ENCODE data around the gene ECM1.

Gene ECM1

GRCh38 chr1:150552128-150552910 lies 44.4 kb downstream of the ECM1 start:
- Histone ChIP-seq H3K36me3 (ENCODE audit: low read depth) (peaks cover 8% of the 10 kb centered on the region; the same call in 1 of the 2 replicates), H3K4me1 (ENCODE audit: insufficient read depth, poor library complexity, severe bottlenecking) (peaks cover 19% of the 10 kb centered on the region), H3K27me3 (ENCODE audit: insufficient read depth, poor library complexity, severe bottlenecking) (no peaks in the 10 kb centered on the region), H3K27ac (ENCODE audit: poor library complexity, severe bottlenecking) (peak overlapping the region; percentile 70), H3K4me3 (ENCODE audit: severe bottlenecking) (no peak overlapping the region), H3K9me3 (ENCODE audit: severe bottlenecking) (no peaks in the 10 kb centered on the region)
- TF ChIP-seq CTCF (IDR thresholded peaks at IDR 0.05; ENCODE audit: poor library complexity, severe bottlenecking): peak; percentile 10
- DNase-seq (ENCODE audit: low spot score) (peak; percentile 90), ATAC-seq (ENCODE audit: low read depth) (peak; percentile 75)

GRCh38 chr1:150552911-150553289 lies 45.0 kb downstream of the ECM1 start:
- ATAC-seq (ENCODE audit: low read depth) (no peak), DNase-seq (ENCODE audit: low spot score) (no peak)
- Histone ChIP-seq H3K4me3 (ENCODE audit: severe bottlenecking) (no peak overlapping the region), H3K4me1 (ENCODE audit: insufficient read depth, poor library complexity, severe bottlenecking) (peaks cover 19% of the 10 kb centered on the region), H3K9me3 (ENCODE audit: severe bottlenecking) (no peaks in the 10 kb centered on the region), H3K36me3 (ENCODE audit: low read depth) (peaks cover 8% of the 10 kb centered on the region; the same call in 1 of the 2 replicates), H3K27ac (ENCODE audit: poor library complexity, severe bottlenecking) (peak overlapping the region; percentile 70), H3K27me3 (ENCODE audit: insufficient read depth, poor library complexity, severe bottlenecking) (no peaks in the 10 kb centered on the region)
- TF ChIP-seq CTCF (IDR thresholded peaks at IDR 0.05; ENCODE audit: poor library complexity, severe bottlenecking): no peak

GRCh38 chr1:150553392-150554085 lies 45.6 kb downstream of the ECM1 start:
- H3K4me3 ChIP-seq (ENCODE audit: severe bottlenecking): no peak overlapping the region
- no peaks in the 10 kb centered on the region for H3K9me3 ChIP-seq (ENCODE audit: severe bottlenecking)
- peaks cover 8% of the 10 kb centered on the region; the same call in 1 of the 2 replicates for H3K36me3 ChIP-seq (ENCODE audit: low read depth)
- no peak for TF ChIP-seq CTCF (IDR thresholded peaks at IDR 0.05; ENCODE audit: poor library complexity, severe bottlenecking)
- H3K4me1 ChIP-seq (ENCODE audit: insufficient read depth, poor library complexity, severe bottlenecking): peaks cover 19% of the 10 kb centered on the region
- no peaks in the 10 kb centered on the region for H3K27me3 ChIP-seq (ENCODE audit: insufficient read depth, poor library complexity, severe bottlenecking)
- peak overlapping the region; percentile 70 for H3K27ac ChIP-seq (ENCODE audit: poor library complexity, severe bottlenecking)
- no peak for DNase-seq (ENCODE audit: low spot score)
- no peak for ATAC-seq (ENCODE audit: low read depth)

GRCh38 chr1:150554086-150554452 lies 46.2 kb downstream of the ECM1 start:
- TF ChIP-seq CTCF (IDR thresholded peaks at IDR 0.05; ENCODE audit: poor library complexity, severe bottlenecking): no peak

More at GRCh38 chr1:150554086-150554452, 46.2 kb downstream of the ECM1 start:
- no peak for ATAC-seq (ENCODE audit: low read depth)
- Histone ChIP-seq H3K4me1 (ENCODE audit: insufficient read depth, poor library complexity, severe bottlenecking) (peaks cover 19% of the 10 kb centered on the region), H3K4me3 (ENCODE audit: severe bottlenecking) (no peak overlapping the region), H3K27ac (ENCODE audit: poor library complexity, severe bottlenecking) (no peak overlapping the region), H3K27me3 (ENCODE audit: insufficient read depth, poor library complexity, severe bottlenecking) (no peaks in the 10 kb centered on the region), H3K9me3 (ENCODE audit: severe bottlenecking) (no peaks in the 10 kb centered on the region), H3K36me3 (ENCODE audit: low read depth) (peaks cover 8% of the 10 kb centered on the region; the same call in 1 of the 2 replicates)
- DNase-seq (ENCODE audit: low spot score): no peak
